ENCODE results near the gene EGFL8.

The EGFL8 gene

GRCh38 chr6:32176476-32177182 lies 12.2 kb downstream of the EGFL8 start:
- in situ Hi-C loops (cut with HindIII; ENCODE audit: low pct_ligation_motif_present, low sequenced_read_pairs): no loop called here
- no peak for TF ChIP-seq CTCF (IDR thresholded peaks at IDR 0.05; ENCODE audit: low read depth, low read length, missing control alignments)
- H3K36me3 ChIP-seq (replicated peaks): peaks cover 4% of the 10 kb centered on the region
- H3K4me3 ChIP-seq (ENCODE audit: low read depth, low read length): peak overlapping the region; percentile 95
- no peak for DNase-seq
- peak overlapping the region; percentile 88 for H3K27ac ChIP-seq
- H3K27me3 ChIP-seq (replicated peaks): no peaks in the 10 kb centered on the region

GRCh38 chr6:32177183-32177787 lies 12.9 kb downstream of the EGFL8 start:
- Histone ChIP-seq H3K27ac (peak overlapping the region; percentile 88), H3K27me3 (replicated peaks) (no peaks in the 10 kb centered on the region), H3K36me3 (replicated peaks) (peaks cover 8% of the 10 kb centered on the region), H3K4me3 (ENCODE audit: low read depth, low read length) (peak overlapping the region; percentile 95)
- TF ChIP-seq CTCF (IDR thresholded peaks at IDR 0.05; ENCODE audit: low read depth, low read length, missing control alignments): no peak
- peak; percentile 54 for DNase-seq
- in situ Hi-C loops (cut with HindIII; ENCODE audit: low pct_ligation_motif_present, low sequenced_read_pairs): no loop called here

- in situ Hi-C loops (cut with HindIII; ENCODE audit: low pct_ligation_motif_present, low sequenced_read_pairs): no loop called here
- Histone ChIP-seq H3K36me3 (replicated peaks) (peaks cover 15% of the 10 kb centered on the region), H3K27me3 (replicated peaks) (no peaks in the 10 kb centered on the region), H3K27ac (peak within 1 kb of the TSS; percentile 88), H3K4me3 (ENCODE audit: low read depth, low read length) (peak within 1 kb of the TSS; percentile 95)
- peak; percentile 100 for DNase-seq
- TF ChIP-seq CTCF (IDR thresholded peaks at IDR 0.05; ENCODE audit: low read depth, low read length, missing control alignments): no peak
Observed at GRCh38 chr6:32177788-32178546, 13.6 kb downstream of the EGFL8 start, which contains the start of gene RNF5. Gene RNF5, plus strand, starts transcription at chr6:32178405. Its CDS starts 107 bp downstream, at chr6:32178512.

- Histone ChIP-seq H3K4me3 (ENCODE audit: low read depth, low read length) (peak overlapping the region; percentile 95), H3K36me3 (replicated peaks) (peaks cover 23% of the 10 kb centered on the region), H3K27me3 (replicated peaks) (no peaks in the 10 kb centered on the region), H3K27ac (peak overlapping the region; percentile 88)
- in situ Hi-C loops (cut with HindIII; ENCODE audit: low pct_ligation_motif_present, low sequenced_read_pairs): no loop called here
- TF ChIP-seq CTCF (IDR thresholded peaks at IDR 0.05; ENCODE audit: low read depth, low read length, missing control alignments): no peak
- no peak for DNase-seq
Observed at GRCh38 chr6:32178547-32179440, 14.4 kb downstream of the EGFL8 start.

- H3K36me3 ChIP-seq (replicated peaks): peaks cover 29% of the 10 kb centered on the region
- H3K27me3 ChIP-seq (replicated peaks): no peaks in the 10 kb centered on the region
- no peak for TF ChIP-seq CTCF (IDR thresholded peaks at IDR 0.05; ENCODE audit: low read depth, low read length, missing control alignments)
- no peak overlapping the region for H3K4me3 ChIP-seq (ENCODE audit: low read depth, low read length)
- H3K27ac ChIP-seq: no peak overlapping the region
- no peak for DNase-seq
- in situ Hi-C loops (cut with HindIII; ENCODE audit: low pct_ligation_motif_present, low sequenced_read_pairs): loop anchor here (10.0 kb wide), 1 partner anchor 55 kb away; the partner anchor contains the start of gene ATF6B
Observed at GRCh38 chr6:32179766-32180405, 15.5 kb downstream of the EGFL8 start.
